Hepatocyte (in vitro differentiated cells): Measurements from ENCODE around the gene CENPP. TPM values are rescaled to one million over a fixed set of nuclear protein-coding genes. Genes with fewer than 3 reads are reported as not detected.

Source experiments
- DNase-seq: peaks from one replicate; pipeline ENCODE4 v3.0.0-alpha.2; 2016; ENCODE audit warnings: low spot score
- H2AFZ ChIP-seq: fragments of 200-600 bp; sonication (generic); 2 replicates; pipeline ENCODE4 v1.6.0; 2016; ENCODE audit warnings: antibody characterized with exemption, mild to moderate bottlenecking
- H3K27ac ChIP-seq: fragments of 200-600 bp; sonication (generic); 2 replicates; pipeline ENCODE4 v1.5.1; 2016; ENCODE audit warnings: mild to moderate bottlenecking
- H3K27me3 ChIP-seq: fragments of 200-600 bp; sonication (generic); 2 replicates; pipeline ENCODE4 v1.6.1; 2016
- H3K36me3 ChIP-seq: fragments of 200-600 bp; sonication (generic); replicated peaks from 2 replicates; pipeline ENCODE4 v1.5.1; 2016; ENCODE audit warnings: low read depth; ENCODE audit not compliant: insufficient read depth
- H3K4me1 ChIP-seq: fragments of 200-600 bp; sonication (generic); 2 replicates; pipeline ENCODE4 v1.5.1; 2016; ENCODE audit warnings: mild to moderate bottlenecking, moderate library complexity; ENCODE audit not compliant: insufficient read depth
- H3K4me2 ChIP-seq: fragments of 200-600 bp; sonication (generic); 2 replicates; pipeline ENCODE4 v1.6.0; 2016
- H3K4me3 ChIP-seq: fragments of 200-600 bp; sonication (generic); 2 replicates; pipeline ENCODE4 v1.5.1; 2016; ENCODE audit warnings: mild to moderate bottlenecking
- H3K79me2 ChIP-seq: fragments of 200-600 bp; sonication (generic); 2 replicates; pipeline ENCODE4 v1.6.0; 2017; ENCODE audit warnings: mild to moderate bottlenecking
- H3K9me2 ChIP-seq: fragments of 200-600 bp; sonication (generic); replicated peaks from 2 replicates; pipeline ENCODE4 v1.6.0; 2017; ENCODE audit warnings: mild to moderate bottlenecking; ENCODE audit not compliant: insufficient read depth
- H3K9me3 ChIP-seq: fragments of 200-600 bp; sonication (generic); 2 replicates; pipeline ENCODE4 v1.5.1; 2016; ENCODE audit warnings: low read depth, mild to moderate bottlenecking
- H4K20me1 ChIP-seq: fragments of 200-600 bp; sonication (generic); 2 replicates; pipeline ENCODE4 v1.6.0; 2016; ENCODE audit warnings: mild to moderate bottlenecking; ENCODE audit not compliant: insufficient read depth, poor library complexity, severe bottlenecking
- EZH2 ChIP-seq: fragments of 200-600 bp; sonication (generic); IDR thresholded peaks from 2 replicates; pipeline ENCODE4 v1.6.1; 2016; ENCODE audit warnings: antibody characterized with exemption, mild to moderate bottlenecking, borderline replicate concordance
- EZH2phosphoT487 ChIP-seq: fragments of 200-600 bp; sonication (generic); IDR thresholded peaks from one replicate; pipeline ENCODE4 v1.6.1; 2018; ENCODE audit warnings: antibody characterized with exemption, mild to moderate bottlenecking, low read depth, moderate library complexity; ENCODE audit not compliant: unreplicated experiment, severe bottlenecking
- WGBS: methylation state at CpG from one replicate; pipeline ENCODE4 v1.1.6; 2016; ENCODE audit warnings: low lambda C conversion rate; ENCODE audit errors: missing lambda C conversion rate; 5-methylcytosine and 5-hydroxymethylcytosine counted together
- polyA plus RNA-seq: library from polyadenylated mRNA; unstranded; fragments of >200 nt; fragmentation: Nextera tagmentation; extraction: Ambion mirVana; gene quantifications from 2 replicates; pipeline ENCODE4 v1.2.1, GENCODE V29; 2016
- total RNA-seq: library from RNA; depleted of rRNA; stranded (reverse); fragments of >200 nt; gene quantifications from 2 replicates; pipeline ENCODE4 v1.2.3, GENCODE V29; 2014
- TF ChIP-seq, protein P1 (sequence below): fragments of 200-600 bp; sonication (generic); IDR thresholded peaks from 2 replicates; pipeline ENCODE4 v1.5.1; 2016; ENCODE audit warnings: antibody characterized with exemption, mild to moderate bottlenecking; ENCODE audit not compliant: poor library complexity

The CENPP gene
- total and polyA plus RNA-seq, 2 experiments from 2014 or later: 5.1 to 5.9 TPM

DNA sequence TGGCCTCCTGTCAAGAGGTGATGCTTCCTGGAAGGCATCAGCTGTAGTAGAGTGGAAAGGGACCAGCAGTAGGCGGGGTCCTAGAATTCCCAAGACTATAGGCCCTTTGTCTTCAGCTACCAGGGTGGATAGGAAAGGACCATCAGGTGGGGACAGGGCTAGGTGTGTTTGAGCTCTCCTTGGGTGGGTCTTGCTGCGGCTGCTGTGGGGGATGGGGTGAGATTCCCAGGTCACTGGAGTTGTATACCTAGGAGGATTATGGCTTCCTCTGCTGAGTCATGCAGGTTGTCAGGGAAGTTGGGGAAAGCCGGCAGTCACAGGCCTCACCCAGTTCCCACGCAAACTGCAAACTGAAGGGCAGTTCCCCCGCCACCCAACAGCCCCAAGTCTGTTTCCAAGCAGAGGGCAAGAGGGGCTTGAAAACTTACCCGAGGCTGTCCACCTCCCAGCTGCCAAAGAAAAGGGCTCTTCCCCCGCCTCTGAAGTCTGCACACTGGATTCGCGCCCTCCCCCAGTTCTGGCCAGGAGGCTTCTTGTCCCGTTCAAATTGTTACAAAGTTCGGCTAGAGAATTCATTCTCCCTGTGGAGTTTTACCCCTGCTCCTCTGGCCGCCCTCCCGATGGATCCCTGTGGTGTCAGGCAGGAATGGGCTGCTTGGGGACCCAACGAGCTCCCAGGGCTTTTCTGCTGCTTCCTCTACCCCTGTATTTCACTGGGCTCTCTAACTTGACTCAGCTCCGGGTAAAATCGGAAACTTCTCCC is 233.0 kb downstream of the CENPP start:
- Histone ChIP-seq H3K27ac (no peak overlapping the region), H3K79me2 (no peaks in the 10 kb centered on the region), H3K4me3 (no peak overlapping the region), H3K4me2 (no peak overlapping the region), H4K20me1 (no peaks in the 10 kb centered on the region), H2AFZ (no peak overlapping the region), H3K9me3 (no peaks in the 10 kb centered on the region), H3K9me2 (no peaks in the 10 kb centered on the region), H3K4me1 (peaks cover 11% of the 10 kb centered on the region), H3K36me3 (no peaks in the 10 kb centered on the region), H3K27me3 (no peaks in the 10 kb centered on the region)
- 85% methylated on average over 16 of the region's 16 CpGs for WGBS
- TF ChIP-seq, protein P1, sequence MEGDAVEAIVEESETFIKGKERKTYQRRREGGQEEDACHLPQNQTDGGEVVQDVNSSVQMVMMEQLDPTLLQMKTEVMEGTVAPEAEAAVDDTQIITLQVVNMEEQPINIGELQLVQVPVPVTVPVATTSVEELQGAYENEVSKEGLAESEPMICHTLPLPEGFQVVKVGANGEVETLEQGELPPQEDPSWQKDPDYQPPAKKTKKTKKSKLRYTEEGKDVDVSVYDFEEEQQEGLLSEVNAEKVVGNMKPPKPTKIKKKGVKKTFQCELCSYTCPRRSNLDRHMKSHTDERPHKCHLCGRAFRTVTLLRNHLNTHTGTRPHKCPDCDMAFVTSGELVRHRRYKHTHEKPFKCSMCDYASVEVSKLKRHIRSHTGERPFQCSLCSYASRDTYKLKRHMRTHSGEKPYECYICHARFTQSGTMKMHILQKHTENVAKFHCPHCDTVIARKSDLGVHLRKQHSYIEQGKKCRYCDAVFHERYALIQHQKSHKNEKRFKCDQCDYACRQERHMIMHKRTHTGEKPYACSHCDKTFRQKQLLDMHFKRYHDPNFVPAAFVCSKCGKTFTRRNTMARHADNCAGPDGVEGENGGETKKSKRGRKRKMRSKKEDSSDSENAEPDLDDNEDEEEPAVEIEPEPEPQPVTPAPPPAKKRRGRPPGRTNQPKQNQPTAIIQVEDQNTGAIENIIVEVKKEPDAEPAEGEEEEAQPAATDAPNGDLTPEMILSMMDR: no peak
- TF ChIP-seq EZH2phosphoT487 (no peak), EZH2 (no peak)
- no peak for DNase-seq

DNA sequence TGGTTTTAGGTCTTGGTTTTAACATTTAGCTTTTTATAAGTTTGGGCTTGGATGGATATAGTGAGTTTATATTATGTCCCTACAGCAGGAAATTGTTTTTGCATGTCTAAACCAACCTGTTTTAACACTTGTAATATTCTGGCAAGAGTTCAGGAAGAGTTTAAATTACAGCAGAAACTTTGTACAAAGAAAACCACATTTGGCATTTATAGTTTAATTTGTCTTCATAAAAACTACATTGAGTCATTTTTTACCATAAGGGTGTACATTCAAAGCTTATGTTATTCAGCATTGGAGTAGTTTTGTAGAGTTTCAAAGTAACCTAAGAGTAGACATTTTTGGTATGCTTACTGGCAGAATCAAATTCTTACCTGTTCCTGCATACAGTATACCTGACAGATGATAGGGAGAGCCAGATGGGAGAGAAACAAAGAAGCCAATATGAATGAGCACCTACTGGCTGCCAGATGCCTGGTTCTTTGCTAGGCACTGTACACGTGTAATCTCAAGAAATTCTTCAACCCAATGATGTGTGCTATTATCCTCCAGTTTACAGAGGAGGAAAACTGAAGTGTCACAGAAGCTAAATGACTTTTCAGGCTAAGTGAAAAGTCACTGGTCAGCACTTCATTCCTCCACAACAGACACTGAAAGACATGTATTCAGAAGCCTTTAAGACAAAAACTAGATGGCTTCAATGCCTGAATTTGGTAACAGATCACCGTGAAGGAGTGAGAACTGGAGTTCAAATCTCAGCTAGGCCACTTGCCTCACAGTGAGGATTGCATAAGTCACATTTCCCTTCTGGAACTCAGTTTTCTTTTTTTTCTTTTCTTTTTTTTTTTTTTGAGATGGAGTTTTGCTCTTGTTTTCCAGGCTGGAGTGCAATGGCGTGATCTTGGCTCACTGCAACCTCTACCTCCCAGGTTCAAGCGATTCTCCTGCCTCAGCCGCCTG is 235.9 kb downstream of the CENPP start:
- Histone ChIP-seq H2AFZ (no peak overlapping the region), H3K4me1 (peaks cover 11% of the 10 kb centered on the region), H4K20me1 (no peaks in the 10 kb centered on the region), H3K9me3 (no peaks in the 10 kb centered on the region), H3K4me3 (no peak overlapping the region), H3K9me2 (no peaks in the 10 kb centered on the region), H3K36me3 (no peaks in the 10 kb centered on the region), H3K79me2 (no peaks in the 10 kb centered on the region), H3K27ac (peak overlapping the region; percentile 56), H3K4me2 (peak overlapping the region; percentile 28), H3K27me3 (no peaks in the 10 kb centered on the region)
- 90% methylated on average over 5 of the region's 5 CpGs for WGBS
- TF ChIP-seq, protein P1: no peak
- TF ChIP-seq EZH2 (no peak), EZH2phosphoT487 (no peak)
- DNase-seq: no peak

DNA sequence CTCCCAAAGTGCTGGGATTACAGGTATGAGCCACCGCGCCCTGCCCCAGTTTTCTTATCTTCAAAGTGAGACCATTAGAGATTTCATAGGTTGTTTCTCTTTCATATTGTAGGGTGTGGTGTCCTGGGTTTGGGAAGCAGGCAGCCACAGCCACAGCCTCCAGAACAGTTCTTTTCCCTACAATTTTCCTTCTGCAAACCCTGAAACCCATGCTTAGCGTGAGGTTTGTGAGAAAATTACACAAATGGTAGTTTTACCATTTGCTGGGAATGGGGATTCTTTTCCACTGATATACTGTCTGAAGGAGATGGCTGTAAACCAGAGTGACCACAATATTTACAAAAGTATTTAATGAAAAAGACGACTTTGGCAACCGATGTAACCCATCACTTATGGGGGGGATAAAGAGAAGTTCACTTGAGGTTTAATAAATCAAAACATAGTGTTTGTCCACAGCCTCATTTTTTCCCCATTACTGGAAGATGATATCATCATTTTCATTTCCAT is 236.8 kb downstream of the CENPP start:
- Histone ChIP-seq H3K4me2 (peak overlapping the region; percentile 28), H3K9me3 (no peaks in the 10 kb centered on the region), H3K79me2 (no peaks in the 10 kb centered on the region), H3K36me3 (no peaks in the 10 kb centered on the region), H3K27me3 (no peaks in the 10 kb centered on the region), H3K4me1 (peaks cover 11% of the 10 kb centered on the region), H3K9me2 (no peaks in the 10 kb centered on the region), H4K20me1 (no peaks in the 10 kb centered on the region), H2AFZ (no peak overlapping the region), H3K27ac (peak overlapping the region; percentile 56), H3K4me3 (no peak overlapping the region)
- DNase-seq: peak; percentile 10
- 55% methylated on average over 5 of the region's 5 CpGs for WGBS
- TF ChIP-seq EZH2phosphoT487: no peak
- TF ChIP-seq, protein P1: no peak
- no peak for TF ChIP-seq EZH2
